ENCODE results near the gene CCKAR. TPM values are rescaled to one million over a fixed set of nuclear protein-coding genes. Genes with fewer than 3 reads are reported as not detected.

The CCKAR gene
- total and polyA plus RNA-seq, 2 of the 8 experiments (the other 6 are each of a cell fraction or from before 2014, with no cell fraction given), result not detected

DNA sequence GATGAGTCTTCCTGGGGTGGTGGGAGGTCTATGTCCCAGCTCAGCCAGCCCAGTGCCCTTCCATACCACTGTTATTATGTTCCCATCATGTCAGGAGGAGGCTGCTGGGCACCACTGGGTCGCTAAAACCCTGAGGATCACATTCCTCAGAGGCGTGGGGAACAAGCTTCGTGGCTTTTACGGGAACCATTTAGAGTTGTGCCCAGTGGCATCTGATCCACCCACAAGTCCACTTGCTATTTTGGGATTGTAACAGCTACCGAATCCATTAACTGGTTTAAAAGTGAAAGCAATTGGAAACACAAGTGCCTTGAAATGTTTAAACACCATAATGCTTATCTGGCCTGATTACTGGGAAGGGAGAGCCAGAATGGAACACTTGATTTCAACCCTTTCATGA lies 13.1 kb upstream of the CCKAR start:
- no peak overlapping the region for H3K56ac ChIP-seq (replicated peaks; ENCODE audit: insufficient read length, low read depth, low read length)
- H3K27ac ChIP-seq (ENCODE audit: low read depth, low read length), result no peak overlapping the region
- H2BK120ac ChIP-seq (replicated peaks; ENCODE audit: low read depth, low read length), result no peak overlapping the region
- no peak overlapping the region for H3K18ac ChIP-seq (ENCODE audit: extremely low read depth, low read length)
- H4K8ac ChIP-seq (ENCODE audit: extremely low read depth, insufficient read depth, low read length), result no peak overlapping the region
- no peaks in the 10 kb centered on the region for H3K79me1 ChIP-seq (ENCODE audit: low read depth, low read length)
- no peak for FAIRE-seq
- no peak for TF ChIP-seq HDAC6 (IDR thresholded peaks at IDR 0.05; ENCODE audit: low read depth, low read length)
- TF ChIP-seq KDM4A (IDR thresholded peaks at IDR 0.05; ENCODE audit: low read depth, low read length, severe bottlenecking), result no peak
- no peak for TF ChIP-seq E2F6 (IDR thresholded peaks at IDR 0.05)
- TF ChIP-seq, protein P1, sequence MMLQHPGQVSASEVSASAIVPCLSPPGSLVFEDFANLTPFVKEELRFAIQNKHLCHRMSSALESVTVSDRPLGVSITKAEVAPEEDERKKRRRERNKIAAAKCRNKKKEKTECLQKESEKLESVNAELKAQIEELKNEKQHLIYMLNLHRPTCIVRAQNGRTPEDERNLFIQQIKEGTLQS (IDR thresholded peaks at IDR 0.05; ENCODE audit: insufficient read depth, low read depth, low read length), result no peak
- no peak for TF ChIP-seq BACH1 (IDR thresholded peaks at IDR 0.05; ENCODE audit: low read length)
- no peak for TF ChIP-seq CHD2 (IDR thresholded peaks at IDR 0.05; ENCODE audit: low read length)
- TF ChIP-seq MAX (IDR thresholded peaks at IDR 0.05), result no peak
- TF ChIP-seq NANOG (IDR thresholded peaks at IDR 0.05; ENCODE audit: insufficient read depth, low read depth, low read length, poor library complexity, severe bottlenecking), result no peak
- TF ChIP-seq SIX5 (IDR thresholded peaks at IDR 0.05; ENCODE audit: low read depth, low read length), result no peak
- no peak for TF ChIP-seq TCF12 (IDR thresholded peaks at IDR 0.05; ENCODE audit: low read depth, low read length)
- no peak for TF ChIP-seq POLR2A (IDR thresholded peaks at IDR 0.05; ENCODE audit: control extremely low read depth in 1 of 2, low read depth in 2 of 2, low read length in 2 of 2)
- TF ChIP-seq JUN (IDR thresholded peaks at IDR 0.05; ENCODE audit: low read depth, low read length), result no peak
- H2BK5ac ChIP-seq (ENCODE audit: low read depth, low read length), result no peak overlapping the region
- 93% methylated on average over 5 of the region's 5 CpGs; no CpG with 5 or more reads in 1 of the 2 experiments for WGBS, 2 experiments (ENCODE audit: extremely low coverage in 1 of 2, insufficient coverage in 1 of 2, insufficient read length in 1 of 2, insufficient replicate concordance in 2 of 2, low coverage in 1 of 2, low lambda C conversion rate in 2 of 2, missing lambda C conversion rate in 1 of 2)
- no peaks in the 10 kb centered on the region for H3K79me2 ChIP-seq (ENCODE audit: control insufficient read depth in 1 of 2, insufficient read depth in 2 of 2, low read length in 2 of 2)
- H2AFZ ChIP-seq (ENCODE audit: low read length), result no peak overlapping the region
- no peak overlapping the region for H2BK15ac ChIP-seq (ENCODE audit: low read length)
- no peak overlapping the region for H2AK5ac ChIP-seq (ENCODE audit: low read depth, low read length)
- no peak overlapping the region for H3K4me3 ChIP-seq (ENCODE audit: extremely low read depth in 1 of 4, insufficient read depth in 2 of 4, low read depth in 3 of 4, low read length in 4 of 4)
- H3K23me2 ChIP-seq (ENCODE audit: low read depth, low read length), result peaks cover 2% of the 10 kb centered on the region; the same call in 1 of the 2 replicates
- H4K5ac ChIP-seq (ENCODE audit: insufficient read length, low read depth, low read length), result no peak overlapping the region
- H3K14ac ChIP-seq (ENCODE audit: insufficient read length), result no peak overlapping the region
- peaks cover 0 to 4% of the 10 kb centered on the region in 2 experiments; a peak in 1 of 4 replicates for H3K9me3 ChIP-seq (ENCODE audit: insufficient read depth in 2 of 2, low read depth in 1 of 2, low read length in 1 of 2)
- no peaks in the 10 kb centered on the region; a peak in 1 of 8 replicates for H3K36me3 ChIP-seq (ENCODE audit: control insufficient read depth in 2 of 4, insufficient read depth in 4 of 4, low read length in 3 of 4)
- no peaks in the 10 kb centered on the region for H3K27me3 ChIP-seq (replicated peaks in 1 of 4; ENCODE audit: control insufficient read depth in 3 of 4, extremely low read depth in 1 of 4, insufficient read depth in 3 of 4, low read length in 3 of 4)
- ChIA-PET CTCF (ENCODE audit: partially characterized antibody) (interaction anchor here (0.9 kb wide), 1 partner anchor 14 kb away, joined by 3 read pairs; no protein-coding TSS in a partner anchor), POLR2A (ENCODE audit: partially characterized antibody) (no interaction called here)
- no peak overlapping the region for H2BK20ac ChIP-seq (ENCODE audit: low read length)
- H4K91ac ChIP-seq (replicated peaks; ENCODE audit: insufficient read length, low read length), result no peak overlapping the region
- H3K4me2 ChIP-seq (ENCODE audit: insufficient read depth in 1 of 2, low read depth in 2 of 2, low read length in 2 of 2), result no peak overlapping the region
- H3K23ac ChIP-seq (ENCODE audit: insufficient read length), result no peak overlapping the region
- no peaks in the 10 kb centered on the region for H3K4me1 ChIP-seq (replicated peaks in 1 of 4; ENCODE audit: control insufficient read depth in 3 of 4, insufficient read depth in 4 of 4, low read length in 3 of 4)
- DNase-seq (ENCODE audit: low read depth in 1 of 2, low spot score in 2 of 2), result no peak
- H2BK12ac ChIP-seq (ENCODE audit: low read depth, low read length), result no peak overlapping the region
- H4K20me1 ChIP-seq (replicated peaks in 1 of 2; ENCODE audit: control insufficient read depth in 1 of 2, insufficient read depth in 2 of 2, low read length in 2 of 2), result no peaks in the 10 kb centered on the region
- H3K9ac ChIP-seq (replicated peaks in 1 of 4; ENCODE audit: extremely low read depth in 1 of 4, low read depth in 3 of 4, low read length in 3 of 4), result no peak overlapping the region
- H3K4ac ChIP-seq (replicated peaks; ENCODE audit: insufficient read length, low read depth, low read length), result no peak overlapping the region
